A549 (cell line): Measurements from ENCODE around the gene RXRG. TPM values are rescaled to one million over a fixed set of nuclear protein-coding genes. Genes with fewer than 3 reads are reported as not detected.

ENCODE experiments used
- ATAC-seq, 2 experiments: fragments of 200-7000 bp in 1 of 2; fragments of >200 bp in 1 of 2; cut with Nextera tagmentation in 1 of 2; cut with Tn5 transposase in 1 of 2; 3 replicates each; pipeline versions ENCODE4 v1.8.0 to v1.9.1; 2018 to 2020; ENCODE audit warnings: mild to moderate bottlenecking in 1 of 2, moderate library complexity in 1 of 2
- CTCF ChIA-PET: fragments of 300-600 bp; sonication (Branson Sonifier 250); formaldehyde crosslinking; extraction: SDS; loops from one replicate; lab custom pipeline; 2021; ENCODE audit warnings: antibody characterized with exemption, inconsistent platforms; lab: Yijun Ruan, JAX
- POLR2A ChIA-PET: fragments of 350-600 bp; formaldehyde crosslinking; extraction: SDS; loops from one replicate; lab custom pipeline; 2021; ENCODE audit warnings: antibody characterized with exemption, inconsistent platforms; lab: Yijun Ruan, JAX
- DNase-seq, 2 experiments: peaks; one replicate each; pipeline versions ENCODE4 v3.0.0 to v3.0.0-alpha.2; 2011 to 2016; ENCODE audit warnings: low read depth in 1 of 2, low spot score in 1 of 2
- FAIRE-seq: peaks from 2 replicates; lab custom pipeline; 2011; peaks lifted over from hg19 to GRCh38; lab: Jason Lieb, UNC
- H3K27ac ChIP-seq, 2 experiments: fragments of >200 bp; sonication (Bioruptor Twin); formaldehyde crosslinking; 3 replicates each; pipeline ENCODE4 v1.5.1; 2016 to 2017
- H3K4me1 ChIP-seq: fragments of >200 bp; sonication (Bioruptor Twin); formaldehyde crosslinking; 3 replicates; pipeline ENCODE4 v1.6.1; 2016
- H3K4me2 ChIP-seq: fragments of >200 bp; sonication (Bioruptor Twin); formaldehyde crosslinking; 3 replicates; pipeline ENCODE4 v1.6.1; 2016
- H3K4me3 ChIP-seq: fragments of >200 bp; sonication (Bioruptor Twin); formaldehyde crosslinking; 3 replicates; pipeline ENCODE4 v1.5.1; 2016
- H3K9me3 ChIP-seq: fragments of >200 bp; sonication (Bioruptor Twin); formaldehyde crosslinking; 3 replicates; pipeline ENCODE4 v1.6.1; 2016
- BHLHE40 ChIP-seq: IDR thresholded peaks from 2 replicates; pipeline ENCODE4 v1.6.1; 2012; ENCODE audit warnings: low read depth, low read length, inconsistent platforms
- CBX8 ChIP-seq: fragments of 200-600 bp; sonication (generic); IDR thresholded peaks from 2 replicates; pipeline ENCODE4 v1.6.1; 2016
- CEBPB ChIP-seq, 2 experiments: fragments of >200 bp in 1 of 2; sonication (Bioruptor Twin) in 1 of 2; formaldehyde crosslinking in 1 of 2; IDR thresholded peaks; 2 replicates each; pipeline ENCODE4 v1.6.1; 2012 to 2016
- CHD2 ChIP-seq: fragments of 150-350 bp; IDR thresholded peaks from 2 replicates; pipeline ENCODE4 v1.6.1; 2014; ENCODE audit warnings: low read length; ENCODE audit not compliant: partially characterized antibody
- CHD4 ChIP-seq: fragments of 200-600 bp; sonication (generic); IDR thresholded peaks from 2 replicates; pipeline ENCODE4 v1.6.1; 2016; ENCODE audit warnings: antibody characterized with exemption, mild to moderate bottlenecking, borderline replicate concordance
- EHF ChIP-seq: fragments of 250-450 bp; sonication (Bioruptor Pico); IDR thresholded peaks from 2 replicates; pipeline ENCODE4 v1.5.0; 2020; ENCODE audit warnings: mild to moderate bottlenecking
- EP300 ChIP-seq, 2 experiments: fragments of >200 bp; sonication (Bioruptor Twin); formaldehyde crosslinking; IDR thresholded peaks; 2 replicates in 1 of 2; 3 replicates in 1 of 2; pipeline ENCODE4 v1.6.1; 2016 to 2017
- ESRRA ChIP-seq: fragments of 150-350 bp; IDR thresholded peaks from 2 replicates; pipeline ENCODE4 v1.6.1; 2014; ENCODE audit warnings: mild to moderate bottlenecking, low read length, borderline replicate concordance
- FOSB ChIP-seq: fragments of 250-450 bp; sonication (Bioruptor Pico); IDR thresholded peaks from 2 replicates; pipeline ENCODE4 v1.5.0; 2020; ENCODE audit warnings: mild to moderate bottlenecking, moderate library complexity
- HDAC2 ChIP-seq: fragments of 200-600 bp; sonication (generic); IDR thresholded peaks from 2 replicates; pipeline ENCODE4 v1.6.1; 2016
- HEYL ChIP-seq: fragments of 250-450 bp; sonication (Bioruptor Pico); IDR thresholded peaks from 2 replicates; pipeline ENCODE4 v1.8.0; 2021; ENCODE audit warnings: mild to moderate bottlenecking, moderate library complexity
- HOXB5 ChIP-seq: fragments of 250-450 bp; sonication (Bioruptor Pico); IDR thresholded peaks from 2 replicates; pipeline ENCODE4 v1.5.0; 2020; ENCODE audit warnings: mild to moderate bottlenecking, moderate library complexity
- JUN ChIP-seq, 2 experiments: fragments of >200 bp; sonication (Bioruptor Twin); formaldehyde crosslinking; IDR thresholded peaks; 2 replicates in 1 of 2; 3 replicates in 1 of 2; pipeline ENCODE4 v1.6.1; 2016 to 2017
- KDM1A ChIP-seq: fragments of 200-600 bp; sonication (generic); IDR thresholded peaks from 2 replicates; pipeline ENCODE4 v1.6.1; 2016; ENCODE audit warnings: low read depth, mild to moderate bottlenecking
- MAFK ChIP-seq: fragments of 450-650 bp; IDR thresholded peaks from 2 replicates; pipeline ENCODE4 v1.6.1; 2014; ENCODE audit not compliant: partially characterized antibody
- NPAS2 ChIP-seq: fragments of 250-450 bp; sonication (Bioruptor Pico); IDR thresholded peaks from 2 replicates; pipeline ENCODE4 v1.8.0; 2022; ENCODE audit warnings: mild to moderate bottlenecking, moderate library complexity, borderline replicate concordance
- NR3C1 ChIP-seq: fragments of >200 bp; sonication (Bioruptor Twin); formaldehyde crosslinking; IDR thresholded peaks from 3 replicates; pipeline ENCODE4 v1.6.1; 2017
- POLR2A ChIP-seq: IDR thresholded peaks from 2 replicates; pipeline ENCODE4 v1.6.1; 2012; ENCODE audit warnings: mild to moderate bottlenecking, low read length
- POLR2AphosphoS2 ChIP-seq: conservative IDR thresholded peaks from 2 replicates; pipeline ENCODE4 v1.6.1; 2012; ENCODE audit warnings: low read length, improper control_type of control experiment, inconsistent platforms
- RARB ChIP-seq: fragments of 250-450 bp; sonication (Bioruptor Pico); IDR thresholded peaks from 2 replicates; pipeline ENCODE4 v1.8.0; 2021; ENCODE audit warnings: mild to moderate bottlenecking, moderate library complexity
- RNF2 ChIP-seq: fragments of 200-600 bp; sonication (generic); IDR thresholded peaks from 2 replicates; pipeline ENCODE4 v1.6.1; 2016; ENCODE audit warnings: low read depth, mild to moderate bottlenecking, antibody characterized with exemption, moderate library complexity, borderline replicate concordance
- SREBF2 ChIP-seq: fragments of 450-650 bp; IDR thresholded peaks from 2 replicates; pipeline ENCODE4 v1.6.1; 2014; ENCODE audit warnings: mild to moderate bottlenecking, moderate library complexity
- TFCP2L1 ChIP-seq: fragments of 250-450 bp; sonication (Bioruptor Pico); IDR thresholded peaks from 2 replicates; pipeline ENCODE4 v1.5.0; 2021; ENCODE audit warnings: mild to moderate bottlenecking
- ZNF302 ChIP-seq: fragments of 250-450 bp; sonication (Bioruptor Pico); IDR thresholded peaks from 2 replicates; pipeline ENCODE4 v1.9.0; 2021; ENCODE audit warnings: inconsistent platforms, mild to moderate bottlenecking, moderate library complexity
- WGBS: methylation state at CpG from one replicate; pipeline ENCODE4 v1.1.6; 2017; ENCODE audit errors: missing lambda C conversion rate; 5-methylcytosine and 5-hydroxymethylcytosine counted together
- polyA plus RNA-seq, 4 experiments: library from polyadenylated mRNA; depleted of rRNA in 3 of 4; stranded (reverse); fragments of >200 nt; fragmentation: RNase III in 1 of 4; extraction: RNeasy Plus Mini Kit Qiagen cat#74134 plus additional on column Dnase treatment in 1 of 4; gene quantifications; 2 replicates in 3 of 4; 3 replicates in 1 of 4; pipeline ENCODE4 v1.2.3, GENCODE V29; 2011 to 2017
- TF ChIP-seq, protein P1 (sequence below): fragments of >200 bp; sonication (Bioruptor Twin); formaldehyde crosslinking; IDR thresholded peaks from 3 replicates; pipeline ENCODE4 v1.5.1; 2016
- TF ChIP-seq, protein P2 (sequence below): fragments of 250-450 bp; sonication (Bioruptor Pico); IDR thresholded peaks from 2 replicates; pipeline ENCODE4 v1.5.0; 2021; ENCODE audit warnings: mild to moderate bottlenecking, moderate library complexity, borderline replicate concordance
- TF ChIP-seq, protein P3 (sequence below): IDR thresholded peaks from 2 replicates; pipeline ENCODE4 v1.6.1; 2012
- TF ChIP-seq, protein P4 (sequence below): fragments of 200-600 bp; sonication (generic); IDR thresholded peaks from 2 replicates; pipeline ENCODE4 v1.6.1; 2016; ENCODE audit warnings: antibody characterized with exemption, mild to moderate bottlenecking, moderate library complexity

Gene RXRG
- polyA plus RNA-seq, 2 of the 4 experiments (the other 2 are of a cell fraction) = not detected

DNA sequence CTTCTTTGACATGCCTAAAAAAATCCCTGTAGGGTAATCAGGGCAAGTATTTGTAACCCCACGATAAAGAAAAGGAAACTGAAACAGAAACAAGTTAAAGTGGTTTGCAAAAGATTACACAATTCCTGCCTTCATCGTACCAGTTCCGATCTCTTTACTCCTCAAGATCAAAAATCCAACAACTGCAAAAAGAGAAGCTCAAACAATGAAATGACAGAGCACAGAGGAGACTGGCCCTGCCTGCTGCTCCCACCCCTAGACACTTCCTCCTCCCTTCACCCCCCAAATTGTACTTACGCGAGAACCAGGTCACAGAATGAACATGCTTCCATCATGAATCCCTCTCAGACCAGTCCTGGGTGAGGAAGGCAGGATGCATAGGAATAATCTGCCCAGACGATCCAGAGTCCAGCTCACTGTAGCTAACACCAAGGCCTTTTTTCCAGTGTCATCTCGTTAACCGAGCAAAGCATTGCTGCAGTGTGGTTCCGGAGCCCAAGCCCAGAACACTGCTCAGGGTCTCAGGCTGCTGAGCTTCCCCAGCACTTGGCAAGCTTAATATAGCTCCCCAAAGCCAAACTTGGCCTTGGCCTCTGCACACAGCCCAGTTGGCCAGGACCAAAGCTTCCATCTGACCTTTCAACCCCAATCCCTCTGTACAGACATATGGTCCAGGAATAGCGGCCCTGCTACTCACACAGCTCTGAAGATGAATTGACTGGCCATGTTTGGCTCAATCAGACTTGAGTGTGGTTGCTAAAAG is 20.3 kb downstream of the RXRG start:
- FAIRE-seq = no peak
- Histone ChIP-seq H3K4me1 (no peaks in the 10 kb centered on the region), H3K9me3 (no peaks in the 10 kb centered on the region), H3K27ac (no peak overlapping the region)
- DNase-seq = no peak
- CTCF ChIA-PET = no interaction called here
- WGBS = 52% methylated on average over 10 of the region's 10 CpGs
- no peak for TF ChIP-seq POLR2AphosphoS2
- no peak for TF ChIP-seq CHD2
- TF ChIP-seq ESRRA = no peak
- TF ChIP-seq, protein P1, sequence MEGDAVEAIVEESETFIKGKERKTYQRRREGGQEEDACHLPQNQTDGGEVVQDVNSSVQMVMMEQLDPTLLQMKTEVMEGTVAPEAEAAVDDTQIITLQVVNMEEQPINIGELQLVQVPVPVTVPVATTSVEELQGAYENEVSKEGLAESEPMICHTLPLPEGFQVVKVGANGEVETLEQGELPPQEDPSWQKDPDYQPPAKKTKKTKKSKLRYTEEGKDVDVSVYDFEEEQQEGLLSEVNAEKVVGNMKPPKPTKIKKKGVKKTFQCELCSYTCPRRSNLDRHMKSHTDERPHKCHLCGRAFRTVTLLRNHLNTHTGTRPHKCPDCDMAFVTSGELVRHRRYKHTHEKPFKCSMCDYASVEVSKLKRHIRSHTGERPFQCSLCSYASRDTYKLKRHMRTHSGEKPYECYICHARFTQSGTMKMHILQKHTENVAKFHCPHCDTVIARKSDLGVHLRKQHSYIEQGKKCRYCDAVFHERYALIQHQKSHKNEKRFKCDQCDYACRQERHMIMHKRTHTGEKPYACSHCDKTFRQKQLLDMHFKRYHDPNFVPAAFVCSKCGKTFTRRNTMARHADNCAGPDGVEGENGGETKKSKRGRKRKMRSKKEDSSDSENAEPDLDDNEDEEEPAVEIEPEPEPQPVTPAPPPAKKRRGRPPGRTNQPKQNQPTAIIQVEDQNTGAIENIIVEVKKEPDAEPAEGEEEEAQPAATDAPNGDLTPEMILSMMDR = no peak
- no peak for TF ChIP-seq RNF2
- no peak for TF ChIP-seq NR3C1
- no peak for TF ChIP-seq EHF (CRISPR knock-in tag)
- no peak for TF ChIP-seq JUN (IDR thresholded peaks at IDR 0.05)
- TF ChIP-seq, protein P2, sequence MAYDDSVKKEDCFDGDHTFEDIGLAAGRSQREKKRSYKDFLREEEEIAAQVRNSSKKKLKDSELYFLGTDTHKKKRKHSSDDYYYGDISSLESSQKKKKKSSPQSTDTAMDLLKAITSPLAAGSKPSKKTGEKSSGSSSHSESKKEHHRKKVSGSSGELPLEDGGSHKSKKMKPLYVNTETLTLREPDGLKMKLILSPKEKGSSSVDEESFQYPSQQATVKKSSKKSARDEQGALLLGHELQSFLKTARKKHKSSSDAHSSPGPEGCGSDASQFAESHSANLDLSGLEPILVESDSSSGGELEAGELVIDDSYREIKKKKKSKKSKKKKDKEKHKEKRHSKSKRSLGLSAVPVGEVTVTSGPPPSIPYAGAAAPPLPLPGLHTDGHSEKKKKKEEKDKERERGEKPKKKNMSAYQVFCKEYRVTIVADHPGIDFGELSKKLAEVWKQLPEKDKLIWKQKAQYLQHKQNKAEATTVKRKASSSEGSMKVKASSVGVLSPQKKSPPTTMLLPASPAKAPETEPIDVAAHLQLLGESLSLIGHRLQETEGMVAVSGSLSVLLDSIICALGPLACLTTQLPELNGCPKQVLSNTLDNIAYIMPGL = no peak
- TF ChIP-seq HEYL = no peak
- no peak for TF ChIP-seq MAFK
- no peak for TF ChIP-seq RARB
- TF ChIP-seq TFCP2L1 (CRISPR knock-in tag) = no peak
- TF ChIP-seq ZNF302 (CRISPR knock-in tag) = no peak
- TF ChIP-seq, all 56 proteins: peak for 0
- Histone ChIP-seq H3K4me2 (no peak overlapping the region), H3K4me3 (no peak overlapping the region)
- ATAC-seq = no peak; a peak in 2 of 6 replicates
- POLR2A ChIA-PET = no interaction called here

DNA sequence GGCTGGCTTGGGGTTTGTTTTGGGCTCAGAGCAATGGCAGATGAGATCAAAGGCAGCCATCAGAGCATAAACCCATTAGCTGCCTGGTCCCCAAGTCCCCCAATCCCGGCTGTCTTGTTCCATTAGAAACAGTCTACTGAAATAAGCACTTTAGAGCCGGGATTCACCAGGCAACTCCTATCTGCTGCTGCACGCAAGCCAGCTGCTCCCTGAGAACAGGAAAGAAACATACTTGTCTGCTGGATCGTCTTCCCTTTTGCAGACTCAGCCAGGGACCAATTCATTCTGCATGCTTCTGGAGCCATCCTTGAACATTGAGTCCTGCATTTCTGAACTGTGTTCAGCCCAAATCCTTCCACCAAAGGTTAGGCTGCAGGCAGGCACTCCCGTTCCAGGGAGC is 21.8 kb downstream of the RXRG start:
- no peak for TF ChIP-seq EP300 (IDR thresholded peaks at IDR 0.05)
- no peak for TF ChIP-seq HEYL
- TF ChIP-seq SREBF2 = no peak
- TF ChIP-seq CHD4 = no peak
- TF ChIP-seq HOXB5 = no peak
- TF ChIP-seq HDAC2 = no peak
- no peak for TF ChIP-seq FOSB
- no peak for TF ChIP-seq CEBPB (IDR thresholded peaks at IDR 0.05)
- no peak for TF ChIP-seq EHF (CRISPR knock-in tag)
- no peak for TF ChIP-seq POLR2AphosphoS2
- TF ChIP-seq, protein P2 = no peak
- no peak for TF ChIP-seq KDM1A
- no peak for TF ChIP-seq BHLHE40
- TF ChIP-seq, protein P3, sequence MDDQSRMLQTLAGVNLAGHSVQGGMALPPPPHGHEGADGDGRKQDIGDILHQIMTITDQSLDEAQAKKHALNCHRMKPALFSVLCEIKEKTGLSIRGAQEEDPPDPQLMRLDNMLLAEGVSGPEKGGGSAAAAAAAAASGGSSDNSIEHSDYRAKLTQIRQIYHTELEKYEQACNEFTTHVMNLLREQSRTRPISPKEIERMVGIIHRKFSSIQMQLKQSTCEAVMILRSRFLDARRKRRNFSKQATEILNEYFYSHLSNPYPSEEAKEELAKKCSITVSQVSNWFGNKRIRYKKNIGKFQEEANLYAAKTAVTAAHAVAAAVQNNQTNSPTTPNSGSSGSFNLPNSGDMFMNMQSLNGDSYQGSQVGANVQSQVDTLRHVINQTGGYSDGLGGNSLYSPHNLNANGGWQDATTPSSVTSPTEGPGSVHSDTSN = no peak
- no peak for TF ChIP-seq POLR2A
- TF ChIP-seq CBX8 = no peak
- TF ChIP-seq TFCP2L1 (CRISPR knock-in tag) = no peak
- TF ChIP-seq NPAS2 (CRISPR knock-in tag) = no peak
- TF ChIP-seq, protein P4, sequence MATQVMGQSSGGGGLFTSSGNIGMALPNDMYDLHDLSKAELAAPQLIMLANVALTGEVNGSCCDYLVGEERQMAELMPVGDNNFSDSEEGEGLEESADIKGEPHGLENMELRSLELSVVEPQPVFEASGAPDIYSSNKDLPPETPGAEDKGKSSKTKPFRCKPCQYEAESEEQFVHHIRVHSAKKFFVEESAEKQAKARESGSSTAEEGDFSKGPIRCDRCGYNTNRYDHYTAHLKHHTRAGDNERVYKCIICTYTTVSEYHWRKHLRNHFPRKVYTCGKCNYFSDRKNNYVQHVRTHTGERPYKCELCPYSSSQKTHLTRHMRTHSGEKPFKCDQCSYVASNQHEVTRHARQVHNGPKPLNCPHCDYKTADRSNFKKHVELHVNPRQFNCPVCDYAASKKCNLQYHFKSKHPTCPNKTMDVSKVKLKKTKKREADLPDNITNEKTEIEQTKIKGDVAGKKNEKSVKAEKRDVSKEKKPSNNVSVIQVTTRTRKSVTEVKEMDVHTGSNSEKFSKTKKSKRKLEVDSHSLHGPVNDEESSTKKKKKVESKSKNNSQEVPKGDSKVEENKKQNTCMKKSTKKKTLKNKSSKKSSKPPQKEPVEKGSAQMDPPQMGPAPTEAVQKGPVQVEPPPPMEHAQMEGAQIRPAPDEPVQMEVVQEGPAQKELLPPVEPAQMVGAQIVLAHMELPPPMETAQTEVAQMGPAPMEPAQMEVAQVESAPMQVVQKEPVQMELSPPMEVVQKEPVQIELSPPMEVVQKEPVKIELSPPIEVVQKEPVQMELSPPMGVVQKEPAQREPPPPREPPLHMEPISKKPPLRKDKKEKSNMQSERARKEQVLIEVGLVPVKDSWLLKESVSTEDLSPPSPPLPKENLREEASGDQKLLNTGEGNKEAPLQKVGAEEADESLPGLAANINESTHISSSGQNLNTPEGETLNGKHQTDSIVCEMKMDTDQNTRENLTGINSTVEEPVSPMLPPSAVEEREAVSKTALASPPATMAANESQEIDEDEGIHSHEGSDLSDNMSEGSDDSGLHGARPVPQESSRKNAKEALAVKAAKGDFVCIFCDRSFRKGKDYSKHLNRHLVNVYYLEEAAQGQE = no peak
- 22% methylated on average over 5 of the region's 5 CpGs for WGBS
- POLR2A ChIA-PET = no interaction called here
- Histone ChIP-seq H3K27ac (no peak overlapping the region), H3K4me1 (no peaks in the 10 kb centered on the region), H3K4me3 (no peak overlapping the region), H3K9me3 (no peaks in the 10 kb centered on the region), H3K4me2 (no peak overlapping the region)
- no peak for ATAC-seq
- no peak for FAIRE-seq
- DNase-seq = no peak
- CTCF ChIA-PET = no interaction called here
